ENCODE data around the gene SCGB1C2. TPM values are rescaled to one million over a fixed set of nuclear protein-coding genes. Genes with fewer than 3 reads are reported as not detected.

The SCGB1C2 gene
- total and polyA plus RNA-seq, 10 donors = not detected

DNA sequence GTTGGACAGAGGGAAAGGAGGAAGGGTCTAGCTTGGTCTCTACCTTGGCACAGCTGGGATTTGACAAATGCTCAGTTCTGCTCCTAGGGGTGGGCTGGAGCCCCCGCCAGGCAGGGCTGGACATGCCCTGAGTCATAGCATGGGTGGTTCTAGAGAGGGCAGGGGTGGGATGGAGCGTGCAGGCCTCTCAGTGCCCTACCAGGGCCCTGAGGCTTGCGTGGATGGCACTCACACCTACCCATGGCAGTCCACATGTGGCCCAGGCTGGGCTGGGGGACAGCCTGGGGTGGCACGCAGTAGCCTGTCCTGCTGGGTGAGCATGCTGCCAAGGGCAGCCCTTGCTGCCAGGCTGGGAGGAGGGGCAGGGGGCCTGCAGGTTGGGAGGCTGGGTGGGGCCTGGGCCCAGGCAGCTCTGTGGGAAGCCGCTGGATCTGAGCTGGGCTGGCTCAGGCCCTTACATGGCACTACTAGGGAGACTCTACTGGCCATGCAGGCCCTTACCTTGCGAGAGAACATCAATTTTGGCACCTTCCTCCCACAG is 32.8 kb downstream of the SCGB1C2 start:
- no peaks in the 10 kb centered on the region for H3K36me3 ChIP-seq
- no peak for DNase-seq
- WGBS, 5 donors = 88 to 100% (median 93%) methylated on average over 4 to 6 of the region's 6 CpGs
- TF ChIP-seq POLR2A (IDR thresholded peaks at IDR 0.05) (no peak), POLR2AphosphoS5 (IDR thresholded peaks at IDR 0.05) (no peak)
- TF ChIP-seq, protein P1, sequence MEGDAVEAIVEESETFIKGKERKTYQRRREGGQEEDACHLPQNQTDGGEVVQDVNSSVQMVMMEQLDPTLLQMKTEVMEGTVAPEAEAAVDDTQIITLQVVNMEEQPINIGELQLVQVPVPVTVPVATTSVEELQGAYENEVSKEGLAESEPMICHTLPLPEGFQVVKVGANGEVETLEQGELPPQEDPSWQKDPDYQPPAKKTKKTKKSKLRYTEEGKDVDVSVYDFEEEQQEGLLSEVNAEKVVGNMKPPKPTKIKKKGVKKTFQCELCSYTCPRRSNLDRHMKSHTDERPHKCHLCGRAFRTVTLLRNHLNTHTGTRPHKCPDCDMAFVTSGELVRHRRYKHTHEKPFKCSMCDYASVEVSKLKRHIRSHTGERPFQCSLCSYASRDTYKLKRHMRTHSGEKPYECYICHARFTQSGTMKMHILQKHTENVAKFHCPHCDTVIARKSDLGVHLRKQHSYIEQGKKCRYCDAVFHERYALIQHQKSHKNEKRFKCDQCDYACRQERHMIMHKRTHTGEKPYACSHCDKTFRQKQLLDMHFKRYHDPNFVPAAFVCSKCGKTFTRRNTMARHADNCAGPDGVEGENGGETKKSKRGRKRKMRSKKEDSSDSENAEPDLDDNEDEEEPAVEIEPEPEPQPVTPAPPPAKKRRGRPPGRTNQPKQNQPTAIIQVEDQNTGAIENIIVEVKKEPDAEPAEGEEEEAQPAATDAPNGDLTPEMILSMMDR (IDR thresholded peaks at IDR 0.05 in 8 of 11, conservative IDR thresholded peaks at IDR 0.05 in 3 of 11) = no peak
- H3K4me1 ChIP-seq = no peaks in the 10 kb centered on the region
- no peaks in the 10 kb centered on the region for H3K9me3 ChIP-seq
- H3K27me3 ChIP-seq (replicated peaks in 1 of 7) = no peaks in the 10 kb centered on the region
- H3K4me3 ChIP-seq = no peak overlapping the region
- intact Hi-C loops (cut with DNase I; ENCODE audit: low total_unique reads) = no loop called here
- H3K27ac ChIP-seq = no peak overlapping the region

DNA sequence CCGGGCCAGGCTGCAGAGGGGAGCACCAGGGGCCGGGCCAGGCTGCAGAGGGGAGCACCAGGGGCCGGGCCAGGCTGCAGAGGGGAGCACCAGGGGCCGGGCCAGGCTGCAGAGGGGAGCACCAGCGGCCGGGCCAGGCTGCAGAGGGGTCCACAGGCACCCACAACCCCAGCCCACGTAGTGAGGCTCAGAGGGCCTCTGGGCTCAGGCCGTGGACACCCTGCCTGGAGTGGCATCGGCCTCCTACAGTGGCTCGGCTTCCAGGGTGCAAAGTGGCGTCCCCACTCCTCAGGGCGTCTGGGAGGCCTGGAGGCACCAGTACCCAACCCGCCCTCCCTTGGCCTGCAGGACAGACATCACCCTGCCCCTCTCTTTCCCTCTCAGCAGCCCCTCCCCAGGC is 34.5 kb downstream of the SCGB1C2 start:
- intact Hi-C loops (cut with DNase I; ENCODE audit: low total_unique reads) = no loop called here
- Histone ChIP-seq H3K4me3 (no peak overlapping the region), H3K27ac (no peak overlapping the region), H3K9me3 (no peaks in the 10 kb centered on the region), H3K36me3 (no peaks in the 10 kb centered on the region), H3K4me1 (no peaks in the 10 kb centered on the region), H3K27me3 (replicated peaks in 1 of 7) (no peaks in the 10 kb centered on the region)
- TF ChIP-seq POLR2A (IDR thresholded peaks at IDR 0.05) = no peak
- TF ChIP-seq, protein P1 (IDR thresholded peaks at IDR 0.05 in 8 of 11, conservative IDR thresholded peaks at IDR 0.05 in 3 of 11) = no peak
- TF ChIP-seq POLR2AphosphoS5 (IDR thresholded peaks at IDR 0.05) = no peak
- 83 to 98% (median 90%) methylated on average over 7 to 12 of the region's 13 CpGs for WGBS, 5 donors
- no peak for DNase-seq

DNA sequence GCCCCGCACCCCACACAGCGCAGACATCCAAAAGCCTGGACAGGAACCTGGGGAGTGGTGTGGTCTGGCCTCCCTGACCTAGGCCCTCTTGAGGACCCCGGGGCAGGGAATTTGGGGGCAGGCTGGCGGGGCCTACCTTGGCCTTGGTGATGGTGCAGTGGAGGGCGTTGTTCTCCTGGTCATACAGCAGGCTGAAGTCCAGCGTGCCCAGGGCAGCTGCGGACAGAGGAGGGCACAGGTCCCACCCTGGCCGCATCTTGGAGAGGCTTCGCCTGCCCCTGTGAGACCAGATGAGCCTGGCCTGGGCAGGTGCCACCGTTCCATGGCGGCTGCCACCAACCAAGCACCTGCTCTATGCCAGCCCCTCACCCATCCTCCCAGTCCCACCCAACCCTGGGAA is 35.0 kb downstream of the SCGB1C2 start:
- no peaks in the 10 kb centered on the region for H3K36me3 ChIP-seq
- no peak for DNase-seq
- H3K27me3 ChIP-seq (replicated peaks in 1 of 7) = peaks cover 0 to 2% (median 0%) of the 10 kb centered on the region in 7 donors

DNA sequence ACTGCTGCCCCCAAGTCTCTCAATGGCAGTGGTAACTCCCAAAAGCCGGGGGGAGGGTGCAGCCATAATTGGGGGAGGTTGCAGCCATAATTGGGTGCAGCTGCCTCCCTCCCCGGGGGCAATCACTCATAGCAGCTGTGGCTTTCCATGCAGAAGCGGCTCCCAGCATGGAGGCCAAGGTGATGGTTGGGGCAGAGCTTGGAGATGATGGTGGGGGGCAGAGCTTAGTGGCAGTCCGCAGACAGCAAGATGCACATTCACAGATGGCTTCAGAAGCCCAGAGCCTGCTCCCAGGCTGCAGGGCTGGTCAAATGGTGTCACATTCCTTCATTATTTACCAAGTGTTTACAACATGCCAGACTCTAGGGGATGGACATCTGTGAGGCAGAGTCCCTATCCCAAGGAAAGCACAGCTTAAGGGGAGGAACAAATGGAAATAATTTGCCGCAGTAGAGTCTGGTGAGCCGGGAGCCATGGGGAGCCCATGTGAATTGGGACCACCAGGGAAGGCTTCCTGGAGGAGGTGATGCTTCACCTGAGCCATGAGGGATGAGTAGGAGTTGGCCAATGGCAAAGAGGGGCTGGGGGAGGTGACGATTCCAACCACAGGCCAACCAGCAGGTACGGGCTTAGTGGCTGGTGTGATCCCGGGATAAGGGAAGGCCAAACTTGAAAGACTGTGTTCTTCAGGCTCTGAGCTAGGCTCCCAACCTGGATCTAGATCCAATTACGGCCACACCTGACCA is 36.0 kb downstream of the SCGB1C2 start:
- intact Hi-C loops (cut with DNase I; ENCODE audit: low total_unique reads) = no loop called here
- 81 to 90% (median 88%) methylated on average over 6 to 10 of the region's 10 CpGs for WGBS, 5 donors
- Histone ChIP-seq H3K27ac (no peak overlapping the region), H3K36me3 (no peaks in the 10 kb centered on the region), H3K4me3 (no peak overlapping the region), H3K27me3 (replicated peaks in 1 of 7) (peaks cover 0 to 11% (median 0%) of the 10 kb centered on the region in 7 donors), H3K4me1 (no peaks in the 10 kb centered on the region), H3K9me3 (no peaks in the 10 kb centered on the region)
- DNase-seq = no peak
- TF ChIP-seq POLR2A (IDR thresholded peaks at IDR 0.05) = no peak
- TF ChIP-seq POLR2AphosphoS5 (IDR thresholded peaks at IDR 0.05) = no peak
- TF ChIP-seq, protein P1 (IDR thresholded peaks at IDR 0.05 in 8 of 11, conservative IDR thresholded peaks at IDR 0.05 in 3 of 11) = no peak

More for the DNA sequence above, 35.0 kb downstream of the SCGB1C2 start:
- Histone ChIP-seq H3K4me1 (no peaks in the 10 kb centered on the region), H3K4me3 (no peak overlapping the region), H3K9me3 (no peaks in the 10 kb centered on the region), H3K27ac (no peak overlapping the region)
- intact Hi-C loops (cut with DNase I; ENCODE audit: low total_unique reads) = no loop called here
- 83 to 93% (median 84%) methylated on average over 11 of the region's 11 CpGs for WGBS, 5 donors
- TF ChIP-seq POLR2AphosphoS5 (IDR thresholded peaks at IDR 0.05) (no peak), POLR2A (IDR thresholded peaks at IDR 0.05) (no peak)
- TF ChIP-seq, protein P1 (IDR thresholded peaks at IDR 0.05 in 8 of 11, conservative IDR thresholded peaks at IDR 0.05 in 3 of 11) = no peak
